ENCODE results near the gene NAALADL2.

NAALADL2 gene

DNA sequence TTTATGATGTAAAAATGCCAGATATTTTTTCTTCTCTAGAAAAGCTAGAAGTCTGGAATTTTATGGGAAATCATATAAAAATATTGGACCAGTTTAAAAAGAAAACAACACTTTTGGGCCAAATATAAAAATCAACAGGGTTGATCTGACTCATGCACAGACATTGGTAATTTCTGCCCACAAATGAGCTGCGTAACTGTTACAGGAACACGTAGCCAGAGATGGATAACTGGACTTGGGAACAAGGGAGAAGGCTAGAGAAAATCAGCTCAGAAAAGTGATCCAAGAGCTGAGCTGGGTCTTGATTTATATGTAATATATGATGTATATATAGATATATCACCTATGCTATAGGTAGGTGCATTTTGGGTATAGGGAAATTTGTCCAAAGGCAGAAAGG, 36.8 kb upstream of the NAALADL2 start:
- no peak overlapping the region for H3K9ac ChIP-seq (ENCODE audit: low read length)
- TF ChIP-seq, protein P1, sequence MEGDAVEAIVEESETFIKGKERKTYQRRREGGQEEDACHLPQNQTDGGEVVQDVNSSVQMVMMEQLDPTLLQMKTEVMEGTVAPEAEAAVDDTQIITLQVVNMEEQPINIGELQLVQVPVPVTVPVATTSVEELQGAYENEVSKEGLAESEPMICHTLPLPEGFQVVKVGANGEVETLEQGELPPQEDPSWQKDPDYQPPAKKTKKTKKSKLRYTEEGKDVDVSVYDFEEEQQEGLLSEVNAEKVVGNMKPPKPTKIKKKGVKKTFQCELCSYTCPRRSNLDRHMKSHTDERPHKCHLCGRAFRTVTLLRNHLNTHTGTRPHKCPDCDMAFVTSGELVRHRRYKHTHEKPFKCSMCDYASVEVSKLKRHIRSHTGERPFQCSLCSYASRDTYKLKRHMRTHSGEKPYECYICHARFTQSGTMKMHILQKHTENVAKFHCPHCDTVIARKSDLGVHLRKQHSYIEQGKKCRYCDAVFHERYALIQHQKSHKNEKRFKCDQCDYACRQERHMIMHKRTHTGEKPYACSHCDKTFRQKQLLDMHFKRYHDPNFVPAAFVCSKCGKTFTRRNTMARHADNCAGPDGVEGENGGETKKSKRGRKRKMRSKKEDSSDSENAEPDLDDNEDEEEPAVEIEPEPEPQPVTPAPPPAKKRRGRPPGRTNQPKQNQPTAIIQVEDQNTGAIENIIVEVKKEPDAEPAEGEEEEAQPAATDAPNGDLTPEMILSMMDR (IDR thresholded peaks at IDR 0.05; ENCODE audit: low read length) = no peak
- no peak for TF ChIP-seq EZH2 (IDR thresholded peaks at IDR 0.05; ENCODE audit: borderline replicate concordance, low read length)
- H3K36me3 ChIP-seq (ENCODE audit: insufficient read depth, low read length) = no peaks in the 10 kb centered on the region
- H3K27me3 ChIP-seq (ENCODE audit: insufficient read depth, low read length) = no peaks in the 10 kb centered on the region
- H3K79me2 ChIP-seq (ENCODE audit: insufficient read depth, low read length) = no peaks in the 10 kb centered on the region
- no peak overlapping the region for H3K4me2 ChIP-seq (ENCODE audit: low read length)
- no peaks in the 10 kb centered on the region for H3F3A ChIP-seq (ENCODE audit: insufficient read depth, low read length)
- no peaks in the 10 kb centered on the region for H4K20me1 ChIP-seq (ENCODE audit: insufficient read depth, low read length)
- H3K27ac ChIP-seq (ENCODE audit: low read depth, low read length, poor library complexity, severe bottlenecking) = no peak overlapping the region
- no peak overlapping the region for H2AFZ ChIP-seq (ENCODE audit: low read length)
- no peaks in the 10 kb centered on the region for H3K4me1 ChIP-seq (ENCODE audit: insufficient read depth, low read length, severe bottlenecking)
- no peaks in the 10 kb centered on the region for H3K9me3 ChIP-seq (ENCODE audit: low read length)
- no peak overlapping the region for H3K4me3 ChIP-seq (ENCODE audit: low read depth, low read length, poor library complexity, severe bottlenecking)
- H3K9me2 ChIP-seq (ENCODE audit: low read depth, low read length) = no peaks in the 10 kb centered on the region

GRCh38 chr3:174826069-174826468, 33.1 kb upstream of the NAALADL2 start:
- Histone ChIP-seq H3K9ac (ENCODE audit: low read length) (no peak overlapping the region), H3F3A (ENCODE audit: insufficient read depth, low read length) (no peaks in the 10 kb centered on the region), H3K36me3 (ENCODE audit: insufficient read depth, low read length) (no peaks in the 10 kb centered on the region), H3K27ac (ENCODE audit: low read depth, low read length, poor library complexity, severe bottlenecking) (no peak overlapping the region), H3K9me3 (ENCODE audit: low read length) (no peaks in the 10 kb centered on the region), H3K9me2 (ENCODE audit: low read depth, low read length) (no peaks in the 10 kb centered on the region), H3K4me1 (ENCODE audit: insufficient read depth, low read length, severe bottlenecking) (no peaks in the 10 kb centered on the region), H3K4me3 (ENCODE audit: low read depth, low read length, poor library complexity, severe bottlenecking) (no peak overlapping the region), H3K4me2 (ENCODE audit: low read length) (no peak overlapping the region), H2AFZ (ENCODE audit: low read length) (no peak overlapping the region), H3K79me2 (ENCODE audit: insufficient read depth, low read length) (no peaks in the 10 kb centered on the region), H3K27me3 (ENCODE audit: insufficient read depth, low read length) (no peaks in the 10 kb centered on the region), H4K20me1 (ENCODE audit: insufficient read depth, low read length) (no peaks in the 10 kb centered on the region)
- TF ChIP-seq, protein P1 (IDR thresholded peaks at IDR 0.05; ENCODE audit: low read length) = no peak
- no peak for TF ChIP-seq EZH2 (IDR thresholded peaks at IDR 0.05; ENCODE audit: borderline replicate concordance, low read length)

- TF ChIP-seq EZH2 (IDR thresholded peaks at IDR 0.05; ENCODE audit: borderline replicate concordance, low read length) = no peak
- TF ChIP-seq, protein P1 (IDR thresholded peaks at IDR 0.05; ENCODE audit: low read length) = no peak
These were observed 14.4 kb upstream of the NAALADL2 start for GRCh38 chr3:174844746-174845145.

More at GRCh38 chr3:174844746-174845145, 14.4 kb upstream of the NAALADL2 start:
- no peaks in the 10 kb centered on the region; the same call in 1 of the 2 replicates for H3K9me2 ChIP-seq (ENCODE audit: low read depth, low read length)
- no peak overlapping the region for H3K4me3 ChIP-seq (ENCODE audit: low read depth, low read length, poor library complexity, severe bottlenecking)
- H3K4me1 ChIP-seq (ENCODE audit: insufficient read depth, low read length, severe bottlenecking) = no peaks in the 10 kb centered on the region
- no peaks in the 10 kb centered on the region for H4K20me1 ChIP-seq (ENCODE audit: insufficient read depth, low read length)
- no peak overlapping the region for H3K4me2 ChIP-seq (ENCODE audit: low read length)
- no peak overlapping the region for H3K27ac ChIP-seq (ENCODE audit: low read depth, low read length, poor library complexity, severe bottlenecking)
- H3K79me2 ChIP-seq (ENCODE audit: insufficient read depth, low read length) = no peaks in the 10 kb centered on the region
- no peaks in the 10 kb centered on the region for H3K36me3 ChIP-seq (ENCODE audit: insufficient read depth, low read length)
- no peaks in the 10 kb centered on the region for H3K9me3 ChIP-seq (ENCODE audit: low read length)
- H3F3A ChIP-seq (ENCODE audit: insufficient read depth, low read length) = no peaks in the 10 kb centered on the region
- H3K9ac ChIP-seq (ENCODE audit: low read length) = no peak overlapping the region
- H3K27me3 ChIP-seq (ENCODE audit: insufficient read depth, low read length) = no peaks in the 10 kb centered on the region
- H2AFZ ChIP-seq (ENCODE audit: low read length) = no peak overlapping the region

All from OCI-LY1 (cell line).